Liver (tissue), 9 donors: ENCODE data around the gene PLAC9. TPM values are rescaled to one million over a fixed set of nuclear protein-coding genes. Genes with fewer than 3 reads are reported as not detected.

Experiments used
- DNase-seq: peaks from one replicate; pipeline ENCODE4 v3.0.0-alpha.2; 2017; ENCODE audit warnings: low spot score
- H3K27ac ChIP-seq, 2 donors: one replicate each; pipeline ENCODE4 v1.7.0; 2013; ENCODE audit warnings: inconsistent platforms in 2 of 2, low read length in 2 of 2, control low read depth in 1 of 2, low read depth in 1 of 2, mild to moderate bottlenecking in 1 of 2
- H3K27me3 ChIP-seq, 4 donors: one replicate each; pipeline versions ENCODE4 v1.6.1 to v1.7.0; 2013; ENCODE audit warnings: low read length in 3 of 4, inconsistent platforms in 1 of 4, mild to moderate bottlenecking in 1 of 4, moderate library complexity in 1 of 4; ENCODE audit not compliant: control insufficient read depth in 4 of 4, insufficient read depth in 4 of 4
- H3K36me3 ChIP-seq, 4 donors: one replicate each; pipeline versions ENCODE4 v1.6.1 to v1.7.0; 2013; ENCODE audit warnings: low read length in 3 of 4, mild to moderate bottlenecking in 3 of 4, low read depth in 1 of 4, moderate library complexity in 1 of 4; ENCODE audit not compliant: control insufficient read depth in 4 of 4, insufficient read depth in 3 of 4
- H3K4me1 ChIP-seq, 4 donors: one replicate each; pipeline versions ENCODE4 v1.6.1 to v1.7.0; 2013; ENCODE audit warnings: low read length in 3 of 4, mild to moderate bottlenecking in 3 of 4, moderate library complexity in 1 of 4; ENCODE audit not compliant: control insufficient read depth in 4 of 4, insufficient read depth in 4 of 4
- H3K4me3 ChIP-seq, 3 donors: one replicate each; pipeline versions ENCODE4 v1.6.1 to v1.7.0; 2013; ENCODE audit warnings: low read length in 3 of 3, control low read depth in 1 of 3, low read depth in 1 of 3, mild to moderate bottlenecking in 1 of 3
- H3K9ac ChIP-seq, 2 donors: one replicate each; pipeline ENCODE4 v1.7.0; 2013; ENCODE audit warnings: low read length in 2 of 2, mild to moderate bottlenecking in 2 of 2, moderate library complexity in 2 of 2, control low read depth in 1 of 2, low read depth in 1 of 2
- H3K9me3 ChIP-seq, 4 donors: one replicate each; pipeline versions ENCODE4 v1.6.1 to v1.7.0; 2013; ENCODE audit warnings: low read length in 3 of 4; ENCODE audit not compliant: control insufficient read depth in 4 of 4
- CTCF ChIP-seq: fragments of 150-350 bp; IDR thresholded peaks from 2 replicates; pipeline ENCODE4 v1.5.1; 2017; ENCODE audit warnings: improper control_type of control experiment, low read depth, low read length; ENCODE audit not compliant: missing input control
- EGR1 ChIP-seq, 2 donors: IDR thresholded peaks; 2 replicates each; pipeline ENCODE4 v1.6.1; 2016 to 2018; ENCODE audit warnings: antibody characterized with exemption in 2 of 2, low read depth in 2 of 2
- FOXA1 ChIP-seq: IDR thresholded peaks from 2 replicates; pipeline ENCODE4 v1.6.1; 2016; ENCODE audit warnings: antibody characterized with exemption
- FOXA2 ChIP-seq: IDR thresholded peaks from 2 replicates; pipeline ENCODE4 v1.6.1; 2016; ENCODE audit warnings: antibody characterized with exemption
- GABPA ChIP-seq, 2 donors: IDR thresholded peaks in 1 of 2; conservative IDR thresholded peaks in 1 of 2; 2 replicates each; pipeline ENCODE4 v1.6.1; 2016; ENCODE audit warnings: antibody characterized with exemption in 2 of 2, mild to moderate bottlenecking in 1 of 2, moderate library complexity in 1 of 2
- HNF4A ChIP-seq, 2 donors: conservative IDR thresholded peaks; 2 replicates each; pipeline ENCODE4 v1.6.1; 2016; ENCODE audit warnings: antibody characterized with exemption in 2 of 2, mild to moderate bottlenecking in 2 of 2
- HNF4G ChIP-seq: IDR thresholded peaks from 2 replicates; pipeline ENCODE4 v1.6.1; 2016; ENCODE audit warnings: antibody characterized with exemption
- JUND ChIP-seq, 2 donors: IDR thresholded peaks; 2 replicates each; pipeline ENCODE4 v1.6.1; 2016; ENCODE audit warnings: antibody characterized with exemption in 2 of 2
- MAX ChIP-seq: IDR thresholded peaks from 2 replicates; pipeline ENCODE4 v1.6.1; 2016; ENCODE audit warnings: antibody characterized with exemption
- NR2F2 ChIP-seq: IDR thresholded peaks from 2 replicates; pipeline ENCODE4 v1.6.1; 2016; ENCODE audit warnings: antibody characterized with exemption
- RAD21 ChIP-seq, 2 donors: IDR thresholded peaks; 2 replicates each; pipeline ENCODE4 v1.6.1; 2016; ENCODE audit warnings: antibody characterized with exemption in 2 of 2, mild to moderate bottlenecking in 2 of 2
- REST ChIP-seq: IDR thresholded peaks from 2 replicates; pipeline ENCODE4 v1.6.1; 2016; ENCODE audit warnings: antibody characterized with exemption, mild to moderate bottlenecking
- RXRA ChIP-seq, 2 donors: IDR thresholded peaks; 2 replicates each; pipeline ENCODE4 v1.6.1; 2017 to 2018; ENCODE audit warnings: antibody characterized with exemption in 2 of 2, mild to moderate bottlenecking in 1 of 2
- ZBTB33 ChIP-seq: IDR thresholded peaks from 2 replicates; pipeline ENCODE4 v1.6.1; 2016; ENCODE audit warnings: antibody characterized with exemption
- WGBS: extraction: QIAGEN DNeasy Blood & Tissue Kit; methylation state at CpG from one replicate; pipeline ENCODE4 v1.1.7; 2013; 5-methylcytosine and 5-hydroxymethylcytosine counted together
- polyA plus RNA-seq, 2 donors: library from polyadenylated mRNA; stranded (reverse) in 1 of 2; unstranded in 1 of 2; fragments of 200-250 nt in 1 of 2; fragments of >200 nt in 1 of 2; fragmentation: Nextera tagmentation in 1 of 2; extraction: Ambion mirVana in 1 of 2; gene quantifications; one replicate each; pipeline versions ENCODE4 v1.2.1 to v1.2.3, GENCODE V29; 2013 to 2015
- total RNA-seq, 2 donors: library from RNA; depleted of rRNA; stranded (reverse); fragments of >200 nt; gene quantifications; one replicate each; pipeline ENCODE4 v1.2.3, GENCODE V29; 2014
- donor health status: healthy.
- donor health status: healthy.
- donor health status: healthy.
- donor health status: healthy.
- donor health status: healthy.

The PLAC9 gene
- total and polyA plus RNA-seq, 4 donors, result 0.67 to 5.6 (median 2.1) TPM

- no peaks in the 10 kb centered on the region for H3K27me3 ChIP-seq
- 95% methylated on average over 9 of the region's 9 CpGs for WGBS
- H3K9me3 ChIP-seq, result no peaks in the 10 kb centered on the region
- no peak overlapping the region for H3K27ac ChIP-seq
- H3K4me3 ChIP-seq, result no peak overlapping the region
- H3K36me3 ChIP-seq, result no peaks in the 10 kb centered on the region
- DNase-seq, result no peak
- H3K4me1 ChIP-seq, result no peaks in the 10 kb centered on the region
- TF ChIP-seq CTCF, result no peak
- TF ChIP-seq FOXA1, result no peak
- TF ChIP-seq REST, result no peak
- TF ChIP-seq MAX, result no peak
- TF ChIP-seq RAD21 (IDR thresholded peaks at IDR 0.05), result no peak
- TF ChIP-seq HNF4A (conservative IDR thresholded peaks at IDR 0.05), result no peak
- no peak for TF ChIP-seq JUND (IDR thresholded peaks at IDR 0.05)
- no peak for TF ChIP-seq RXRA (IDR thresholded peaks at IDR 0.05)
- TF ChIP-seq FOXA2, result no peak
- TF ChIP-seq NR2F2, result no peak
- no peak for TF ChIP-seq ZBTB33
- H3K9ac ChIP-seq, result no peak overlapping the region
Measured at GRCh38 chr10:80100116-80100515, 32.4 kb upstream of the PLAC9 start.

- DNase-seq, result no peak
- no peak overlapping the region for H3K9ac ChIP-seq
- H3K27me3 ChIP-seq, result no peaks in the 10 kb centered on the region
- H3K27ac ChIP-seq, result no peak overlapping the region
- H3K9me3 ChIP-seq, result no peaks in the 10 kb centered on the region
- no peaks in the 10 kb centered on the region for H3K36me3 ChIP-seq
- no peaks in the 10 kb centered on the region for H3K4me1 ChIP-seq
- 79% methylated on average over 15 of the region's 15 CpGs for WGBS
- no peak overlapping the region for H3K4me3 ChIP-seq
- TF ChIP-seq RXRA (IDR thresholded peaks at IDR 0.05) (no peak), GABPA (IDR thresholded peaks at IDR 0.05 in 1 of 2, conservative IDR thresholded peaks at IDR 0.05 in 1 of 2) (no peak), REST (no peak), FOXA1 (no peak), ZBTB33 (no peak), JUND (IDR thresholded peaks at IDR 0.05) (no peak), EGR1 (IDR thresholded peaks at IDR 0.05; ENCODE audit: low read depth in 2 of 2) (no peak), CTCF (no peak), HNF4G (no peak)
Measured at GRCh38 chr10:80100861-80101695, 31.5 kb upstream of the PLAC9 start.
